Neural progenitor cell (in vitro differentiated cells): Measurements from ENCODE around the gene PCSK1. TPM values are rescaled to one million over a fixed set of nuclear protein-coding genes. Genes with fewer than 3 reads are reported as not detected.

Experiments
- DNase-seq: peaks from one replicate; pipeline ENCODE4 v3.0.0-alpha.2; 2016; ENCODE audit warnings: low spot score
- H2AFZ ChIP-seq: fragments of 200-600 bp; sonication (generic); replicated peaks from 2 replicates; pipeline ENCODE4 v1.6.1; 2016; ENCODE audit warnings: antibody characterized with exemption
- H3F3A ChIP-seq: fragments of 200-600 bp; sonication (generic); 2 replicates; pipeline ENCODE4 v1.6.1; 2016; ENCODE audit warnings: antibody characterized with exemption, low read depth
- H3K27ac ChIP-seq: fragments of 200-600 bp; sonication (generic); 2 replicates; pipeline ENCODE4 v1.5.1; 2016; ENCODE audit warnings: mild to moderate bottlenecking
- H3K27me3 ChIP-seq: fragments of 200-600 bp; sonication (generic); 2 replicates; pipeline ENCODE4 v1.6.1; 2016; ENCODE audit warnings: mild to moderate bottlenecking, moderate library complexity
- H3K36me3 ChIP-seq: fragments of 200-600 bp; sonication (generic); 2 replicates; pipeline ENCODE4 v1.5.1; 2016
- H3K4me1 ChIP-seq: fragments of 200-600 bp; sonication (generic); 2 replicates; pipeline ENCODE4 v1.6.1; 2016; ENCODE audit warnings: mixed run types
- H3K4me2 ChIP-seq: fragments of 200-600 bp; sonication (generic); 2 replicates; pipeline ENCODE4 v1.6.1; 2016
- H3K4me3 ChIP-seq: fragments of 200-600 bp; sonication (generic); 2 replicates; pipeline ENCODE4 v1.5.1; 2016
- H3K79me2 ChIP-seq: fragments of 200-600 bp; sonication (generic); 2 replicates; pipeline ENCODE4 v1.6.1; 2016; ENCODE audit warnings: low read depth
- H3K9ac ChIP-seq: fragments of 200-600 bp; sonication (generic); 2 replicates; pipeline ENCODE4 v1.6.1; 2016
- H3K9me3 ChIP-seq: fragments of 200-600 bp; sonication (generic); 2 replicates; pipeline ENCODE4 v1.5.1; 2016; ENCODE audit warnings: low read depth
- H4K20me1 ChIP-seq: fragments of 200-600 bp; sonication (generic); 2 replicates; pipeline ENCODE4 v1.6.1; 2016; ENCODE audit warnings: low read depth
- H3K27ac Mint-ChIP-seq: 3 replicates; pipeline ENCODE4 v1.8.0; 2021; ENCODE audit warnings: mixed read lengths
- H3K27me3 Mint-ChIP-seq: 2 replicates; pipeline ENCODE4 v1.8.0; 2022; ENCODE audit warnings: low read depth, mild to moderate bottlenecking, inconsistent platforms, moderate library complexity, mixed read lengths; ENCODE audit not compliant: insufficient read depth
- H3K36me3 Mint-ChIP-seq: 3 replicates; pipeline ENCODE4 v1.8.0; 2021; ENCODE audit warnings: mixed read lengths
- H3K4me1 Mint-ChIP-seq: 3 replicates; pipeline ENCODE4 v1.8.0; 2021; ENCODE audit warnings: mixed read lengths
- H3K4me3 Mint-ChIP-seq: 3 replicates; pipeline ENCODE4 v1.8.0; 2021; ENCODE audit warnings: mild to moderate bottlenecking, moderate library complexity, mixed read lengths
- H3K9me3 Mint-ChIP-seq: 3 replicates; pipeline ENCODE4 v1.8.0; 2020; ENCODE audit warnings: mixed read lengths
- CTCF ChIP-seq: fragments of 200-600 bp; sonication (generic); IDR thresholded peaks from 2 replicates; pipeline ENCODE4 v1.5.1; 2017; ENCODE audit warnings: antibody characterized with exemption, mild to moderate bottlenecking
- total RNA-seq: library from RNA; depleted of rRNA; stranded (reverse); fragments of >200 nt; gene quantifications from 2 replicates; pipeline ENCODE4 v1.2.3, GENCODE V29; 2015; ENCODE audit warnings: low replicate concordance

Gene PCSK1
- total RNA-seq, 1 donor from 2014 or later, result 3.9 TPM

DNA sequence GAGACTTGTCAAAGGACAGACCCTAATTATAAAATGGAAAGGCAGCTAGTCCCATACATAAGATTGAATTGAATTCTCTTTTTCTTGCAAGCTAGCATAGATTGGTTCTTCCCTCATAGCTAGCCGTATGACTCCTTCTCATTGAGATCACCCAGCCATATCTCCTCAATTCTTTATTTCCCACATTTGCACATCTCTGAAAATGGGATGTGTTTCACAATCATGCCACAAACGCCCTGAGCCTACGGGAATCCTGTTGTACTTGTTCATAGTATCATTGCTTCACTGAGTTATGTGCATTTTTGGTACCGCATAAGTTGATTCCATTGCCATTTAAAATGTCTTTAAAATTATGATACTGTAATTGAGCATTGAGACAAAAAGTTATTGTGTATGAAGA, 90.5 kb downstream of the PCSK1 start:
- H3F3A ChIP-seq, result no peaks in the 10 kb centered on the region

More for the DNA sequence above, 90.5 kb downstream of the PCSK1 start:
- Mint-ChIP-seq H3K4me1 (no peaks in the 10 kb centered on the region), H3K27ac (no peak overlapping the region), H3K4me3 (no peak overlapping the region), H3K9me3 (no peaks in the 10 kb centered on the region), H3K27me3 (no peaks in the 10 kb centered on the region), H3K36me3 (no peaks in the 10 kb centered on the region)
- Histone ChIP-seq H2AFZ (no peak overlapping the region), H3K27ac (no peak overlapping the region), H3K27me3 (no peaks in the 10 kb centered on the region), H3K4me1 (no peaks in the 10 kb centered on the region), H3K4me2 (no peak overlapping the region), H3K4me3 (no peak overlapping the region), H3K9ac (no peak overlapping the region), H3K36me3 (no peaks in the 10 kb centered on the region), H3K79me2 (no peaks in the 10 kb centered on the region), H4K20me1 (no peaks in the 10 kb centered on the region), H3K9me3 (no peaks in the 10 kb centered on the region)
- no peak for TF ChIP-seq CTCF
- no peak for DNase-seq

Other genes starting within 250 kb of the PCSK1 start
- 49.8 and 64.6 TPM in 2 replicates for gene CAST, start 229.1 kb upstream of the PCSK1 start, total RNA-seq